Subcutaneous abdominal adipose tissue (tissue), 5 donors: Measurements from ENCODE around the gene SATB1.

Experiments
- H3K27ac ChIP-seq: one replicate; pipeline ENCODE4 v1.7.0; 2013; ENCODE audit warnings: low read depth, mild to moderate bottlenecking, inconsistent platforms, low read length, moderate library complexity
- H3K27me3 ChIP-seq, 5 donors: one replicate each; pipeline ENCODE4 v1.7.0; 2013; ENCODE audit warnings: low read length in 5 of 5, inconsistent platforms in 1 of 5; ENCODE audit not compliant: control insufficient read depth in 5 of 5, insufficient read depth in 4 of 5
- H3K36me3 ChIP-seq, 5 donors: one replicate each; pipeline ENCODE4 v1.7.0; 2013; ENCODE audit warnings: low read length in 5 of 5; ENCODE audit not compliant: control insufficient read depth in 5 of 5, insufficient read depth in 5 of 5
- H3K4me1 ChIP-seq, 5 donors: one replicate each; pipeline ENCODE4 v1.7.0; 2013; ENCODE audit warnings: low read length in 5 of 5, mild to moderate bottlenecking in 3 of 5, moderate library complexity in 1 of 5; ENCODE audit not compliant: control insufficient read depth in 5 of 5, insufficient read depth in 5 of 5
- H3K4me3 ChIP-seq, 5 donors: one replicate each; pipeline ENCODE4 v1.7.0; 2013; ENCODE audit warnings: low read length in 5 of 5, low read depth in 1 of 5
- H3K9ac ChIP-seq, 5 donors: one replicate each; pipeline ENCODE4 v1.7.0; 2013; ENCODE audit warnings: low read length in 5 of 5, mild to moderate bottlenecking in 4 of 5, moderate library complexity in 3 of 5
- H3K9me3 ChIP-seq, 5 donors: one replicate each; pipeline ENCODE4 v1.7.0; 2013; ENCODE audit warnings: low read length in 5 of 5; ENCODE audit not compliant: control insufficient read depth in 5 of 5
- donor health status: healthy.
- donor health status: healthy.
- donor health status: healthy.
- donor health status: healthy.
- donor health status: healthy.

SATB1 gene

DNA sequence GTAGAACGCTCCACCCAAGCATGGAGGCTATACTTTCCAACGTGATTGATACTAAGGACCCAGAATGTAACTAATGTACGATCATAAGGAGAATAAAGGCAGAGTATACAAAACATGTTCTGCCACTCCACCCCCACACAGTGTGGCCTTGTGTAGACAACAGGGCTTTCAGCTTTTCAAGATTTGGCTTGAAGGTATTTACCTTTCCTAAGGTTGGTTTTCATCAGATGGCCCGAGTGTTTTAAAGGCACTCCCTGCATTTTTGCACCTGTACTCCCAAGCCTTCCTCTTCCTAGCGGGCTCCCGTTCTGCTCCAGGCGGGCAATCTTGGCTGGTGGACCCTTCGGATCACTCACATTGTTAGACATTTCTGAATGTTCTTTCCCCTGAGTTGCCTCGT lies 4.6 kb downstream of the SATB1 start:
- no peaks in the 10 kb centered on the region for H3K9me3 ChIP-seq
- no peak overlapping the region for H3K27ac ChIP-seq

DNA sequence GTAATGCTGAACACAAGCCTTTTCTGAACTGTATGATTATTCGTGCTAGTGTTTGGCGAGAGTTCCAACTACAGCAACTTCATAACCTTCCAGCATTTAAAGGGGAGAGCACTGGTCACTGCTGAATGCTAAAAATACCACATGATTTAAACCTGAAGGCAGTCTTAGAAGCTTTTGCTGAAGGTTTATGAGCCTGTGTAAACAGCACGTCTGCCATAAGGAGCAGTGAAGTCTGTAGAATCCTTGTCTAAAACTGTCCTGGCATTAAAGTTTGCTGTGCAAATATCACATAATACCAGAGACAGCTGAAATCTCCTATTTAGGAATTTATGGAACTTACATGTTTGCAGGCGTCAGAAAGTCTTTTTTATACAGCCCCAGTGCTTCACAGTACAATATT lies 5.9 kb downstream of the SATB1 start:
- Histone ChIP-seq H3K4me3 (no peak overlapping the region), H3K27ac (no peak overlapping the region), H3K9ac (no peak overlapping the region), H3K36me3 (peaks cover 16 to 48% (median 29%) of the 10 kb centered on the region in 5 donors), H3K4me1 (peaks cover 0 to 17% (median 13%) of the 10 kb centered on the region in 5 donors), H3K9me3 (no peaks in the 10 kb centered on the region), H3K27me3 (no peaks in the 10 kb centered on the region)

More for the DNA sequence above, 4.6 kb downstream of the SATB1 start:
- Histone ChIP-seq H3K27me3 (no peaks in the 10 kb centered on the region), H3K4me3 (no peak overlapping the region), H3K4me1 (peaks cover 0 to 19% (median 13%) of the 10 kb centered on the region in 5 donors), H3K36me3 (peaks cover 11 to 35% (median 20%) of the 10 kb centered on the region in 5 donors), H3K9ac (no peak overlapping the region)

DNA sequence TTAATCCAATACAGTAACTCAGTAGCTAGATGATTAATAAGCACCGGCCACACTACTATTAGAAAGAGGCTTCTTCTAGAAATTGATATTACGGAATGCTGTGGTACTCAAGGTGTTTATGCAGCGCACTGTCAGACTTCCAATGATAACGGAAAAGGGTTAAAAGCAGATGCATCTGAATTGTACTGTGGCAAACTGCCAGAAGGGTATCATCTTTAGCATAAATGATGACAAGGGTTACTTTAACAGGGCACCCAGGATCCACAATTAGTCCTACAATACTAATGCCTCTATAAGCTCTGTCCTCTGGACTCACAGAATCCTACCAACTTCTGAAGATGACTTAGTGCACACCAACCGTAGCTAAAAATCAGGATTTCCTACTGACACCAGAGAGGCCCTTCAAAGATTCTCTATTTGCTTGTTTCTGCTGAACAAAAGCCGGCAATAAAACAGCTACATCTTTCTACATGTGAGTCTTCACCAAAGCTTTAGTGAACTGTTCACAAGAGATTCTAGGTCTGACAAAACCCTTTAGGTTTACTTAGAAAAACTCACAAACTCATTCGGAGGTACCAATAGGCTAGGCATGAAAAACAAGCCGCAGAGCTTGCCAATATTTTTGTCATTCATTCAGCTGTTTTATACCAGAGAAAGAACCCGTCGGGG lies 7.1 kb downstream of the SATB1 start:
- Histone ChIP-seq H3K27ac (no peak overlapping the region), H3K36me3 (peaks cover 16 to 54% (median 29%) of the 10 kb centered on the region in 5 donors)

DNA sequence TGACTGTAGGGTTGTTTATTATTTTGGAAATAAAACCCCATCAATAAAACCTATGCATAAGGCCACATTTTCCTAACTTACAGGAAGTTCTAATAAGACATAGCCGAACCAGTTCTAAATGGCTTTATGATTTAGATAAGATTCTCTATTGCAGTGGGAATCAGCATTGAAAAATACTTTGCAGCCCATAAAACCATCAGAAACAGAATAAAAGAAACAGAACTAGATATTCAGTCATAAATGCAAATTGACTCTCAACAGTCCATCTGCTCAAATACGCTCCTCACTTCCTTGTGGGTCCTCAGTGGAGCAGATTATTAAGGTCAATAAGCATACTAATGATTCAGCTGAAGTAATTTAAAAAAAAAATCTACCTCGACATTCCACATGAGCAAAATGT lies 8.8 kb downstream of the SATB1 start:
- no peak overlapping the region for H3K27ac ChIP-seq
- H3K36me3 ChIP-seq = peaks cover 16 to 54% (median 37%) of the 10 kb centered on the region in 5 donors
- no peak overlapping the region for H3K9ac ChIP-seq
- H3K4me3 ChIP-seq = no peak overlapping the region
- no peaks in the 10 kb centered on the region for H3K27me3 ChIP-seq
- no peaks in the 10 kb centered on the region for H3K4me1 ChIP-seq
- H3K9me3 ChIP-seq = no peaks in the 10 kb centered on the region

More for the DNA sequence above, 7.1 kb downstream of the SATB1 start:
- Histone ChIP-seq H3K27me3 (no peaks in the 10 kb centered on the region), H3K4me3 (no peak overlapping the region), H3K4me1 (peaks cover 0 to 9% (median 5%) of the 10 kb centered on the region in 5 donors), H3K9ac (no peak overlapping the region), H3K9me3 (no peaks in the 10 kb centered on the region)

DNA sequence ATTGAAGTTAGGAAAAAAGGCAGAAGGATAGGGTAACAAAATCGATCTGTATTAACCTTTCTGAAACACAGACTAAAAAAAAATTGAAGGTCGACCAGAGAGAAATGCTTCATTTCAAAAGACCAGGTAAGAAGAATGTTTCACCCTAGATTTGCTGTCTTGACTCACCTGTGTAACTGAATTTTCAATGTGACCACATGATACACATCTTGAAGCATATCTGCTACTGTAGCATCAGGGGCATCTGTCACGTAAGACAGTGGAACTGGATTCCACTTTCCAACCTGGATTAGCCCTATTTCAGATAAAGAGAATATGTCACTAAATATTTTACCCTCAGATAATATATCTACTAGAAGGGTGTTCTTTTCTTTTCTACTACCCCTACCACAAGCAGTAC lies 9.3 kb downstream of the SATB1 start:
- Histone ChIP-seq H3K4me3 (no peak overlapping the region), H3K27me3 (no peaks in the 10 kb centered on the region), H3K9me3 (no peaks in the 10 kb centered on the region), H3K9ac (no peak overlapping the region), H3K27ac (no peak overlapping the region), H3K4me1 (no peaks in the 10 kb centered on the region), H3K36me3 (peaks cover 16 to 54% (median 37%) of the 10 kb centered on the region in 5 donors)

DNA sequence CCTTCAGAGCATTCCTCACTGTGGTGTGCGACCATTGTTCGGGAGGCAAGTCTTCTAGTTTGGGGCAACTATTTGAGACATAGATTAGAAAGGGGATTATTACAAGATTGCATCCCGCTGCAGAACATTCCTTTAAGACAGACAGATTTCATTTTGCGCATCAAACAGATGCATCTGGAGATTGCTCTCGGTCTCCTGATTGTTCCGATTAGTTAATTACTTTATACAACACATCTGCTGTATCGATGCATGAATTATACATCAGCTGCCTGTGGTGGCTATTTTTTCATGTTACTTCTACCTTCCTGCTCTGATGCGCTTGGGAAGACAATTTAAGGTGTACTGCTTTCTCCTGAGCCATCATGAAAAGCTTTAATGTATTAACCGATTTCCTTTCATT lies 10.0 kb downstream of the SATB1 start:
- Histone ChIP-seq H3K4me1 (no peaks in the 10 kb centered on the region), H3K27ac (no peak overlapping the region), H3K27me3 (no peaks in the 10 kb centered on the region), H3K4me3 (no peak overlapping the region), H3K9me3 (no peaks in the 10 kb centered on the region), H3K36me3 (peaks cover 16 to 51% (median 32%) of the 10 kb centered on the region in 5 donors), H3K9ac (no peak overlapping the region)

DNA sequence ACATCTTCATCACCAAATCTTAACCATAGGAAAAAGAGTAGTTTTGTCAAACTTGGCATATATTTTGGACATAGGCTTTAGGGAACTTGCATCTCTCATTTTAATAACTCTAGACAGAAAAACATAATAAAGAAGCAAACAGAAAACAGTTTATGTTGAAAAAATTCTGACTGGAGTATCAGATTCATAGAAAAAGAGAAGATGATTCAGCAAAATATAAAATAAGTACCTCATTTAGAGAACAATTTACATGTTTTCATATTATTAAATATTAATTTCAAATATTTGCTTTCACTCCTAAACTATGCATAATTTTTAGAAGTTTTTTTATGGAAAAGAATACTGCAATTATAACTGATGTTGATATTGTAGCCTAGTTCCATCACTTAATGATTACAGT lies 12.5 kb downstream of the SATB1 start:
- Histone ChIP-seq H3K4me1 (no peaks in the 10 kb centered on the region), H3K9me3 (no peaks in the 10 kb centered on the region)

DNA sequence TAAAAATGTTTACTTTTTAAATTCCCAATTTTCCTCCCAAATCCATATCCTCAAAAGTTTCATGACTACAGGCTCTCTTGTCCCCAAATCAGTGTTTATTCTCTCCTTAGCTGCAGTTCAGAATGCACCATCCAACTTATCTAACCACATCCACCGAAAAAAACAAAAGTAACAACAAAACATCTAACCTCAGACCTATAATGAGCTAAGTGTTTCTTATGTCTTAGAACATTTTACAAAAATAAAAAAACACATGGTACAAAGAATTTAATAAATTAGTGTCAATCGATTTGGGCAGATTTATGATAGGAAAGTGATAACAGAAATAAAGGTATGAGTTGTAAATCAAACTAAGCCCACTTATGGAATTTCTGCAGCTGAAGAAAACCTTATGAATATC lies 13.6 kb downstream of the SATB1 start:
- H3K9ac ChIP-seq = no peak overlapping the region
- no peaks in the 10 kb centered on the region for H3K27me3 ChIP-seq
- no peaks in the 10 kb centered on the region for H3K9me3 ChIP-seq
- peaks cover 10 to 31% (median 23%) of the 10 kb centered on the region in 5 donors for H3K36me3 ChIP-seq
- no peak overlapping the region for H3K27ac ChIP-seq
- H3K4me3 ChIP-seq = no peak overlapping the region
- H3K4me1 ChIP-seq = no peaks in the 10 kb centered on the region

More for the DNA sequence above, 12.5 kb downstream of the SATB1 start:
- H3K36me3 ChIP-seq = peaks cover 13 to 39% (median 26%) of the 10 kb centered on the region in 5 donors
- H3K27ac ChIP-seq = no peak overlapping the region
- H3K4me3 ChIP-seq = no peak overlapping the region
- no peaks in the 10 kb centered on the region for H3K27me3 ChIP-seq
- no peak overlapping the region for H3K9ac ChIP-seq

DNA sequence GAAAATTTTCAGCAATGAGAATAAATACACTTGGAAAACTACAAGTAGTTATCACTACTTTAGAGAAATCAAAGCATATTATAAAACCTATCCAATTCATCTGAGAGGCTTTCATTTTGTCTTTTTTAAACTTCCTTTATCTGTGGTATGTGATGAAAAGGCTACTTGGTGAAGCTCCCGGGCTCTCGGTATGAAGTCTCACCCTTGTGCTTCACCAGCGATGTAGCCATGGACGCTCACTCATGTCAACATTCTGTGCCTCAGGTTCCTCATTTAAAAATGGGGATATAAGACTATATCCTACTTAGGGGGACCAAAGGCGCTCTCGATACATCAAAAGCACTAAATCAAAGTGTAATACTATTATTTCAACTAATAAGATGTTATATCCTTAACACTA lies 14.9 kb downstream of the SATB1 start:
- Histone ChIP-seq H3K36me3 (peaks cover 4 to 18% (median 15%) of the 10 kb centered on the region in 5 donors), H3K27ac (no peak overlapping the region)

DNA sequence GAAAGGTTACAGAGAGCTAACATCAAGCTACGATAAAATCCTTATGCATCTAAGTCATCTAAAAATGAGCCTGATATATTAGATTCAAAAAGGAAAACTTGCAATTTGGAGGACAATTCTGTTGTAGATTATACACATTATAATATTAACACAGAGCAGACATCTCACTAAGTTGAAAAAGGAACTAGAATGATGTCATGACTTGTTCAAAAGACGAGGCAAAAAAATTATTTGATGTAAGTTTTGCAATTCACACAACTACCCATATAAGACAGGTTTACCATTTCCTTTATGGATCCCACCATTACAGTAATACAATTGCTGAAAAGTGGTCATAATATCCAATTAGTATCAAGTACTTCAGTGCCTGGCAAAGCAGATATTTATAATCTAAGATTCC lies 15.9 kb downstream of the SATB1 start:
- no peaks in the 10 kb centered on the region for H3K4me1 ChIP-seq
- no peaks in the 10 kb centered on the region for H3K9me3 ChIP-seq
- H3K27ac ChIP-seq = no peak overlapping the region
- no peak overlapping the region for H3K4me3 ChIP-seq
- H3K27me3 ChIP-seq = no peaks in the 10 kb centered on the region
- H3K9ac ChIP-seq = no peak overlapping the region
- H3K36me3 ChIP-seq = peaks cover 0 to 10% (median 8%) of the 10 kb centered on the region in 5 donors

More for the DNA sequence above, 14.9 kb downstream of the SATB1 start:
- no peak overlapping the region for H3K4me3 ChIP-seq
- no peaks in the 10 kb centered on the region for H3K9me3 ChIP-seq
- no peak overlapping the region for H3K9ac ChIP-seq
- no peaks in the 10 kb centered on the region for H3K27me3 ChIP-seq
- no peaks in the 10 kb centered on the region for H3K4me1 ChIP-seq
